Nephron (organoid): Measurements from ENCODE around the gene RPP14.
"Not testable (repeated sequence)": the region's sequence is repeated elsewhere in the genome, so short reads cannot be mapped to it uniquely, and the experiment has no call there.

Source experiments
- H3K27ac Mint-ChIP-seq, 3 experiments: 2 replicates each; pipeline ENCODE4 v1.8.0; 2020; ENCODE audit warnings: mixed read lengths in 3 of 3, mild to moderate bottlenecking in 2 of 3, moderate library complexity in 1 of 3
- H3K27me3 Mint-ChIP-seq: 2 replicates; pipeline ENCODE4 v1.8.0; 2021; ENCODE audit warnings: low read depth, mild to moderate bottlenecking, moderate library complexity, mixed read lengths
- H3K36me3 Mint-ChIP-seq: 2 replicates; pipeline ENCODE4 v1.8.0; 2020; ENCODE audit warnings: low read depth, mixed read lengths
- H3K4me1 Mint-ChIP-seq: 2 replicates; pipeline ENCODE4 v1.8.0; 2020; ENCODE audit warnings: mixed read lengths
- H3K4me3 Mint-ChIP-seq, 3 experiments: 2 replicates each; pipeline ENCODE4 v1.8.0; 2020; ENCODE audit warnings: mild to moderate bottlenecking in 3 of 3, mixed read lengths in 3 of 3, moderate library complexity in 2 of 3
- H3K9me3 Mint-ChIP-seq: 2 replicates; pipeline ENCODE4 v1.8.0; 2020; ENCODE audit warnings: mixed read lengths
- TF ChIP-seq, protein P1 (sequence below), 3 experiments: fragments of 200-600 bp; sonication (generic); IDR thresholded peaks; one replicate each; pipeline ENCODE4 v1.5.0; 2021; ENCODE audit warnings: antibody characterized with exemption in 3 of 3; ENCODE audit not compliant: unreplicated experiment in 3 of 3

The RPP14 gene

DNA sequence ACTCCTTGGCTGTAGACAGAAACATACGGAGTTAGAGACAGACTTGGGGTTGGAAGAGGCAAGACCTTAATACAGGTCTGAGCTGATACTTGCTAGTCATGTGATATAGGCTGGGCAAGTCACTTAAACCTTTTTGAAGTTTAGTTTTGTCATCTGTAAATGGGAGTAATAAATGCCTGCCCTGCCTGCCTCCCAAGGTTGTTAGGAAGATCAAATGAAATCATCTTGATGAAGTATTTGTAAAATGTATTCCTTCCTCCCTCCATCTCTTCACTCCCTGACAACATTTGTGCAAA is 29.6 kb downstream of the RPP14 start:
- Mint-ChIP-seq H3K27ac (peak overlapping the region in 2 of 3 experiments; percentile 6 to 31), H3K4me3 (peak overlapping the region; percentile 46 to 53 (median 47)), H3K4me1 (peaks cover 35% of the 10 kb centered on the region), H3K36me3 (peaks cover 5% of the 10 kb centered on the region), H3K27me3 (peaks cover 6% of the 10 kb centered on the region), H3K9me3 (no peaks in the 10 kb centered on the region)
- TF ChIP-seq, protein P1, sequence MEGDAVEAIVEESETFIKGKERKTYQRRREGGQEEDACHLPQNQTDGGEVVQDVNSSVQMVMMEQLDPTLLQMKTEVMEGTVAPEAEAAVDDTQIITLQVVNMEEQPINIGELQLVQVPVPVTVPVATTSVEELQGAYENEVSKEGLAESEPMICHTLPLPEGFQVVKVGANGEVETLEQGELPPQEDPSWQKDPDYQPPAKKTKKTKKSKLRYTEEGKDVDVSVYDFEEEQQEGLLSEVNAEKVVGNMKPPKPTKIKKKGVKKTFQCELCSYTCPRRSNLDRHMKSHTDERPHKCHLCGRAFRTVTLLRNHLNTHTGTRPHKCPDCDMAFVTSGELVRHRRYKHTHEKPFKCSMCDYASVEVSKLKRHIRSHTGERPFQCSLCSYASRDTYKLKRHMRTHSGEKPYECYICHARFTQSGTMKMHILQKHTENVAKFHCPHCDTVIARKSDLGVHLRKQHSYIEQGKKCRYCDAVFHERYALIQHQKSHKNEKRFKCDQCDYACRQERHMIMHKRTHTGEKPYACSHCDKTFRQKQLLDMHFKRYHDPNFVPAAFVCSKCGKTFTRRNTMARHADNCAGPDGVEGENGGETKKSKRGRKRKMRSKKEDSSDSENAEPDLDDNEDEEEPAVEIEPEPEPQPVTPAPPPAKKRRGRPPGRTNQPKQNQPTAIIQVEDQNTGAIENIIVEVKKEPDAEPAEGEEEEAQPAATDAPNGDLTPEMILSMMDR (IDR thresholded peaks at IDR 0.05; ENCODE audit: unreplicated experiment in 3 of 3) = no peak

DNA sequence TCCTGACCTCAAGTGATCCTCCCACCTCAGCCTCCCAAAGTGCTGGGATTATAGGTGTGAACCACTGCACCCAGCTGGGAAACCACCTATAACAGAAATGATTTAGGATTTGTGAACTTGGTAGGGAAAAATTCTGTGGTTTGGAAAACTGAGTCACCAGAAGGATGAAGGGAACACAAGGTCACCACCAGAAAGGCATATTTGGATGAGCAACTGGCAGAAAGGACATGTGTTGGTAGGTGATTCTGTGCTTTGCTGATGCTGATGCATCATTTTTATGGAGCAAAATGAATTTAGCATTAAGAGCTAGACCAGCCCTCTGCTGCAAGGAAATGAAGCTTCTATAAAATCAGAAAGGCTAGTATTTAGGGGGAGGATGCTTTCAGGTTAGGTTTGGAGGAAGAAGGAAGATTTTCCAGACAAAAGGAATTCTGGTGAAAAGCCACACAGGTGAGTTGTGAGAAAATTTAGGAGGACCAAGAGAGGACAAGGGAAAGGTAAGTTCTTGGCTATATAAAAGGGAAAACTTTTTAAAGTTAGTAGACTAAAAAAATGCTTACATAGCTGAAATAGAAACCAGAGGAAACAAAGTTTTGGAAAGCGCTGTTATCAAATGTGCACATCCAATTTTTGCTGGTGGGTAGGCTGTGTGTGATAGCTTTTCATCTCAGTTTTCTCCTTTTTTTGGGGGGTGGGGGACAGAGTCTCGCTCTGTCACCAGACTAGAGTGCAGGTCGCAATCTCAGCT is 30.3 kb downstream of the RPP14 start:
- peaks cover 6% of the 10 kb centered on the region for H3K27me3 Mint-ChIP-seq
- peaks cover 8% of the 10 kb centered on the region for H3K36me3 Mint-ChIP-seq
- H3K4me3 Mint-ChIP-seq = no peak overlapping the region
- no peaks in the 10 kb centered on the region for H3K9me3 Mint-ChIP-seq
- H3K4me1 Mint-ChIP-seq = peaks cover 29% of the 10 kb centered on the region
- H3K27ac Mint-ChIP-seq = no peak overlapping the region
- TF ChIP-seq, protein P1 (IDR thresholded peaks at IDR 0.05; ENCODE audit: unreplicated experiment in 3 of 3) = no peak

DNA sequence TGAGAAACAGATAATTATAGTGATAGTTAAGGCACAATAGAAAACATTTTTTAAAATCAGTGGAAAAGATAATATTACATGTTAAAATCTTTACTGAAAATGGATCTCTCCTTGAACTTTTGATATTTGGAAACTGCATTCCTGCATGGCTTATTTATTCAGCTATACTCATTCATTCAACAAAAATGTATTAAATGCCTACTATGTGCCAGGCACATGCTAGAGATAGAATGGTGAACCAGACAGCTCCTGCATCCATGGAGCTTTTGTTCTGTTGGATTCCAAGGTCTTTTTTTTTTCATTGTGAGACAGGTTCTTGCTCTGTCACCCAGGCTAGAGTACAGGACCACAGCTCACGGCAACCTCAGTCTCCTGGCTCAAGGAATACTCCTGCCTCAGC is 31.1 kb downstream of the RPP14 start:
- Mint-ChIP-seq H3K27ac (no peak overlapping the region), H3K36me3 (peaks cover 8% of the 10 kb centered on the region), H3K4me3 (no peak overlapping the region), H3K9me3 (no peaks in the 10 kb centered on the region), H3K4me1 (peaks cover 25% of the 10 kb centered on the region), H3K27me3 (peaks cover 3% of the 10 kb centered on the region)
- TF ChIP-seq, protein P1 (IDR thresholded peaks at IDR 0.05; ENCODE audit: unreplicated experiment in 3 of 3) = no peak

DNA sequence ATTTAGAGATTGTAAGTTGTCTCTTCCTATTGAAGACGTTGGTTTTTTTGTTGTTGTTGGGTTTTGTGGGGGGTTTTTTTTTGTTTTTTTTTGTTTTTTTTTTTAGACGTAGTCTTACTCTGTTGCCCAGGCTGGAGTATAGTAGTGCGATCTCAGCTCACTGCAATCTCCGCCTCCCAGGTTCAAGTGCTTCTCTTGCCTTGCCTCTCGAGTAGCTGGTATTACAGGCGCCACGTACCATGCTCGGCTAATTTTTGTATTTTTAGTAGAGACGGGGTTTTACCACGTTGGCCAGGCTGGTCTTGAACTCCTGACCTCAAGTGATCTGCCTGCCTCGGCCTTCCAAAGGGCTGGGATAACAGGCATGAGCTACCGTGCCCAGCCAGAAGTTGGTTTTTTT is 33.1 kb downstream of the RPP14 start:
- H3K4me3 Mint-ChIP-seq, H3K27ac Mint-ChIP-seq, H3K9me3 Mint-ChIP-seq, H3K27me3 Mint-ChIP-seq, H3K36me3 Mint-ChIP-seq: not testable (repeated sequence)
- peaks cover 15% of the 10 kb centered on the region for H3K4me1 Mint-ChIP-seq

DNA sequence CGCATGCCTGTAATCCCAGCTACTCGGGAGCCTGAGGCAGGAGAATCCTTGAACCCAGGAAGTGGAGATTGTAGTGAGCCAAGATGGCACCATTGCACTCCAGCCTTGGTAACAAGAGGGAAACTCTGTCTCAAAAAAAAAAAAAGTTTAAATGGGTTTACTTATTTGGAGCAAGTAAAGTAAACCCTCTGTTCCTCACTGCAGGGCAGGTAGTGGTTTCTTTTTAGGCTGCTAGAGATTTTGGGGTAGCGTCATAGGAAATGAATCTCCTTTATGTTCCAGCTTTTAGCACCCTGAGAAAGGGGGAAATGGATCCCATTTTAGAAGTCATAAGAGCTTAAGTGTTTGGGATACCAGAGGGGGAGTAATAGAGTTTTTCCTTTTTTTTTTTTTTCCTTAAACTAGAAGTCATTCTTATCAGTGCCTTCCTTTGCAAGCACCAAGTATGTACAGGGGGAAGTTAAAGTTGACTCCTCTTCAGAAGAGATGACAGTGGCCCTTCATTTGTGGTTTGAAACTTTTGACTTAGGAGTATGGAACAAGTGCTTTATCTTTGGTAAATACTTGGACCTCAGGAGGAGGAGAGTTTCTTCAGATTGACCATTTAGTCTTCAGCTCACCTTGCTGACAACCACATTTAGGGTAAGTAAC is 34.7 kb downstream of the RPP14 start:
- Mint-ChIP-seq H3K4me3 (no peak overlapping the region), H3K27me3 (no peaks in the 10 kb centered on the region), H3K36me3 (peaks cover 8% of the 10 kb centered on the region), H3K9me3 (no peaks in the 10 kb centered on the region), H3K27ac (no peak overlapping the region), H3K4me1 (no peaks in the 10 kb centered on the region)
- TF ChIP-seq, protein P1 (IDR thresholded peaks at IDR 0.05; ENCODE audit: unreplicated experiment in 3 of 3) = no peak

DNA sequence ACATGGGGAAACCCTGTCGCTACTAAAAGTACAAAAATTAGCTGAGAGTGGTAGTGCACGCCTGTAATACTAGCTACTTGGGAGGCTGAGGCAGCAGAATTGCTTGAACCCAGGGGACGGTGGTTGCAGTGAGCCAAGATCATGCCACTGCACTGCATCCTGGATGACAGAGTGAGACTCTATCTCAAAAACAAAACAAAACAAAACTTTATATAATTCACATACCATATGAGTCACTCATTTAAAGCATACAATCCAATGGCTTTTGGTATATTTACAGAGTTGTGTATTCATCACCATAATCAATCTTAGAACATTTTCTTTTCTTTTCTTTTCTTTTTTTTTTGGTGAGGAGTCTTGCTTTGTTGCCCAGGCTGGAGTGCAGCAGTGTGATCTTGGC is 35.3 kb downstream of the RPP14 start:
- no peak overlapping the region for H3K4me3 Mint-ChIP-seq
- peaks cover 8% of the 10 kb centered on the region for H3K36me3 Mint-ChIP-seq
- no peak overlapping the region for H3K27ac Mint-ChIP-seq
- TF ChIP-seq, protein P1 (IDR thresholded peaks at IDR 0.05; ENCODE audit: unreplicated experiment in 3 of 3) = no peak
- no peaks in the 10 kb centered on the region for H3K4me1 Mint-ChIP-seq
- no peaks in the 10 kb centered on the region for H3K9me3 Mint-ChIP-seq
- H3K27me3 Mint-ChIP-seq = no peaks in the 10 kb centered on the region
